Activated CD4-positive, alpha-beta T cell treated with anti-CD3 and anti-CD28 coated beads for 36 hours (primary cell): ENCODE data around the gene KCNJ3. TPM values are rescaled to one million over a fixed set of nuclear protein-coding genes. Genes with fewer than 3 reads are reported as not detected.

Experiments used
- ATAC-seq: fragments of 200-7000 bp; cut with Tn5 transposase; one replicate; pipeline ENCODE4 v1.10.0; 2021; ENCODE audit warnings: mild to moderate bottlenecking, moderate library complexity
- CTCF ChIA-PET: fragments of 350-600 bp; sonication (Branson Sonifier 250); formaldehyde crosslinking; loops from one replicate; lab custom pipeline; 2021; ENCODE audit warnings: antibody characterized with exemption; lab: Charles Lee
- POLR2A ChIA-PET: fragments of 350-600 bp; sonication (Branson Sonifier 250); formaldehyde crosslinking; loops from one replicate; lab custom pipeline; 2021; ENCODE audit warnings: antibody characterized with exemption, inconsistent platforms; lab: Charles Lee
- DNase-seq: peaks from one replicate; pipeline ENCODE4 v3.0.0-alpha.2; 2020
- H3K27ac Mint-ChIP-seq: one replicate; pipeline ENCODE4 v1.8.0; 2021; ENCODE audit warnings: mixed read lengths
- H3K27me3 Mint-ChIP-seq: one replicate; pipeline ENCODE4 v1.8.0; 2021; ENCODE audit warnings: mixed read lengths
- H3K36me3 Mint-ChIP-seq: one replicate; pipeline ENCODE4 v1.8.0; 2021; ENCODE audit warnings: low read depth, mixed read lengths
- H3K4me1 Mint-ChIP-seq: one replicate; pipeline ENCODE4 v1.8.0; 2021; ENCODE audit warnings: mixed read lengths
- H3K4me3 Mint-ChIP-seq: one replicate; pipeline ENCODE4 v1.8.0; 2021; ENCODE audit warnings: mild to moderate bottlenecking, moderate library complexity, mixed read lengths
- H3K9me3 Mint-ChIP-seq: one replicate; pipeline ENCODE4 v1.8.0; 2021; ENCODE audit warnings: low read depth, mixed read lengths
- intact Hi-C, 2 experiments: fragments of 100-400 bp; cut with DNase I in 1 of 2; cut with micrococcal nuclease in 1 of 2; formaldehyde crosslinking; loops; one replicate each; pipeline versions ENCODE4 v1.14.2 to v1.15.1; 2022 to 2024; cut with DNase I, micrococcal nuclease
- total RNA-seq, 2 experiments: library from RNA; stranded (reverse); gene quantifications; one replicate each; pipeline ENCODE4 v1.2.3, GENCODE V29; 2021

Gene KCNJ3
- total RNA-seq, 2 experiments from 2014 or later, result not detected

DNA sequence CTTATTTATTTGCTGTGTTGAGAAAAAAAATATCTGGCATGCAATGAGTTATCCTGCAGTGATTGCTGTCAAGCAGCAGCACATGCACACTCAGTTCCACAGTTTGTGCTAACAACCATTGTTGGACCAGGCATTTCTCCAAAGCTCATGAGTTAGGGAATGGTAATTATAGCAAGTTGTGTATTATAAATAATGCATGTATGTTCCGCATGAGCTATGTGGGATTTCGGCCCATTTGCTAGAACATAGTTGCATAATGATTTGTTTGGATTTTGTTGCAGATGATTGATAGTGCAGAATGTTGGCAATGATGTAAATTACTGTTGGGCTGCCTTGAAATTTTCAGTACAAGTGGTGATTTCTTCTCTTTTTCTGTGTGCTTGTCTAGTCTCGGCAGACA lies 10.7 kb downstream of the KCNJ3 start:
- Mint-ChIP-seq H3K9me3 (no peaks in the 10 kb centered on the region), H3K4me3 (no peak overlapping the region), H3K4me1 (no peaks in the 10 kb centered on the region), H3K27me3 (no peaks in the 10 kb centered on the region), H3K27ac (no peak overlapping the region), H3K36me3 (no peaks in the 10 kb centered on the region)
- ChIA-PET CTCF (no interaction called here), POLR2A (no interaction called here)
- intact Hi-C loops, result no loop called here
- DNase-seq, result no peak
- ATAC-seq, result no peak

DNA sequence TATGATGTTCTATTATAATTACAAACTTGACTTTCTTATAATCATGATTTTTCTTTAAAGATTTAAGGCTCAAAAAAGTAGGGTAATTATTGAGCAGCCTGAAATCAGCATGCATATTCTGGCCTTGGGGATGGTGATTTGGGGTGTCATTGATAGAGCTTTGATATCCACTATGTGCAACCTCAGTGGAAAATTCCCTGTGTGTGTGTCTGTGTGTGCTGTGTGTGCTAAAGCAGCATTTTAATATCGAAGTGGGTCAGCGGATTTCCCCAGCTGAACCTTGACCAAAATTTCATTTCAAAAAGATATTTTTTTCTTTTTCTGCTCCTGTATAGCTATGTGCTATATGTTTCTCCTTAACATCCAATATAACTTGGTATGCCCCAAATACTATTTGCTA lies 11.6 kb downstream of the KCNJ3 start:
- no peaks in the 10 kb centered on the region for H3K36me3 Mint-ChIP-seq
- H3K4me1 Mint-ChIP-seq, result no peaks in the 10 kb centered on the region
- H3K27ac Mint-ChIP-seq, result no peak overlapping the region
- H3K27me3 Mint-ChIP-seq, result no peaks in the 10 kb centered on the region
- DNase-seq (no peak), ATAC-seq (no peak)
- POLR2A ChIA-PET, result no interaction called here
- CTCF ChIA-PET, result interaction anchor here (0.6 kb wide), 1 partner anchor 161 kb away, joined by 3 read pairs; no protein-coding TSS in a partner anchor
- H3K4me3 Mint-ChIP-seq, result no peak overlapping the region
- intact Hi-C loops, result no loop called here
- no peaks in the 10 kb centered on the region for H3K9me3 Mint-ChIP-seq

- POLR2A ChIA-PET, result no interaction called here
- H3K36me3 Mint-ChIP-seq, result no peaks in the 10 kb centered on the region
- no peaks in the 10 kb centered on the region for H3K9me3 Mint-ChIP-seq
- H3K4me3 Mint-ChIP-seq, result no peak overlapping the region
- ATAC-seq (no peak), DNase-seq (no peak)
- no peaks in the 10 kb centered on the region for H3K27me3 Mint-ChIP-seq
- H3K4me1 Mint-ChIP-seq, result no peaks in the 10 kb centered on the region
- H3K27ac Mint-ChIP-seq, result no peak overlapping the region
- CTCF ChIA-PET, result no interaction called here
- intact Hi-C loops, result no loop called here
Observed at GRCh38 chr2:154710685-154711084, 12.2 kb downstream of the KCNJ3 start.

GRCh38 chr2:154713675-154714074 lies 15.2 kb downstream of the KCNJ3 start:
- ATAC-seq, result no peak
- intact Hi-C loops, result no loop called here
- H3K27ac Mint-ChIP-seq, result no peak overlapping the region
- no peaks in the 10 kb centered on the region for H3K4me1 Mint-ChIP-seq
- no peaks in the 10 kb centered on the region for H3K27me3 Mint-ChIP-seq
- CTCF ChIA-PET, result no interaction called here
- no peaks in the 10 kb centered on the region for H3K9me3 Mint-ChIP-seq
- DNase-seq, result no peak
- no peak overlapping the region for H3K4me3 Mint-ChIP-seq
- no peaks in the 10 kb centered on the region for H3K36me3 Mint-ChIP-seq
- POLR2A ChIA-PET, result no interaction called here

DNA sequence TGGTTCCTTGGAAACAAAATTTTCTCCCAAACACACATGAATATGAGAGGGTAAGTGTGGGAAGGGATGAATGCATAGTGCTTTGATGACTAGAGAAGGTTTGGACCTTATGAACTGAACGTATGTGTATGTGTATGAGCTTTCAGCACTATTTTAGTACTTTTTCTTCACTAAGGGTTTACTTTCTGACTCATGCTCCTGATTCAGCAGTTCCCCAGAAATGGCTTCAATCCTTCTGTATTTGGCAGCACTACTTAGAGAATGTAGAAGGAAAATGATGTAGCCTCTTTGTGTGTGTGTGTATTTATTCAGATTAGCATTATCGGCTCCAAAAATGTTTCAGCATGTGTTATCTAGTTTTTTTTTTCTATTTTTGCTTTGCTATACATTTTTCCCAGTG lies 22.2 kb downstream of the KCNJ3 start:
- no peaks in the 10 kb centered on the region for H3K4me1 Mint-ChIP-seq
- no peaks in the 10 kb centered on the region for H3K36me3 Mint-ChIP-seq
- no peak overlapping the region for H3K4me3 Mint-ChIP-seq
- no peak for ATAC-seq
- no peaks in the 10 kb centered on the region for H3K9me3 Mint-ChIP-seq
- intact Hi-C loops, result no loop called here
- no peak for DNase-seq
- no peak overlapping the region for H3K27ac Mint-ChIP-seq
- ChIA-PET POLR2A (no interaction called here), CTCF (no interaction called here)
- H3K27me3 Mint-ChIP-seq, result no peaks in the 10 kb centered on the region

DNA sequence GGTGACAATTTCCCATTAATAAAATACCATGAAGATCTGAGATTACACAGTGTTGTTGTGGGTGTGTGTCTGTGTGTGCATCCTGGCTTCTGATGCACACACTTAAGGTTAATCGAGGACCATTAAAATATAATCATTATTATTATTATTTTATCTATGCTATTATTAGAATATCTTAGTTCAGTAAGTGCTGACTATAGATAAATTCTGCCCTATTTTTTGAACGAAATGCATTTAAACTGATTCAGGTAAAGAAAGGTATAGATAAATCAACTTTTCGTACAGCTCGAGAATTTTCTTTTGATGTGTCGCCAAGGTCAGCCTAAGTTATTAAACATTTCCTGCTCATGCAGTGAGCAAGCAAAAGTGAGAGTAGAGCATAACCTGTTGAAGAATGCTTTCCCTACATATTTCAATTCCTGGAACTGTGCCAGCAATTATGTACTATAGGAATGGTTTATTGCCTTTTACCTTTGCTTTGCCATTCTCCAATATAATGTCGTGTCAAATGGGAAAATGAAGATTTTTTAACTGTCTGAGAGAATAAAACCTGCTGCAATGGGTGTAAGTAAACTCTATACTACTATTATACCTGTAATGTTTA lies 25.8 kb downstream of the KCNJ3 start:
- Mint-ChIP-seq H3K4me1 (no peaks in the 10 kb centered on the region), H3K27ac (no peak overlapping the region), H3K36me3 (no peaks in the 10 kb centered on the region), H3K4me3 (no peak overlapping the region), H3K27me3 (no peaks in the 10 kb centered on the region), H3K9me3 (no peaks in the 10 kb centered on the region)
- intact Hi-C loops, result no loop called here
- no peak for ATAC-seq
- DNase-seq, result no peak
- POLR2A ChIA-PET, result no interaction called here
- CTCF ChIA-PET, result no interaction called here

DNA sequence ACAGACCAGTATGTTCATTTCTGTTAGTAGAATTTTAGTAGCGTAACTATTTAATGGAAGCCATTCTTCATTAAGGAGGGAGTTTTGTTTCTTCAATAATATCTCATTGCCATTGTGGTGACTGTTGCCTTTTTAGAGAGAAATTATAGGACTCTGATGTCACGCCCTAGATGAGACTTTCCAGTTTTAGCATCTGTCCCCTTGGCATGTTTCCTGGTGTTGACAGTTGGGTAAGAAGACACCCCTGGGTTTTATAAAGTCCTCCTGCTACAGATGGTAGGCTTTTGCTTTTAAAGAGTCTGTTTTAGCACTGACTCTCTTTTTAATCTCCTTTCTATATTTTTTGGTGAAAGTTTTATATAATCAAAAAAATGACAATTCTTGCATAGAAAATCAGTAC lies 41.9 kb downstream of the KCNJ3 start:
- Mint-ChIP-seq H3K27ac (no peak overlapping the region), H3K36me3 (no peaks in the 10 kb centered on the region), H3K9me3 (peaks cover 6% of the 10 kb centered on the region), H3K27me3 (no peaks in the 10 kb centered on the region), H3K4me3 (no peak overlapping the region), H3K4me1 (no peaks in the 10 kb centered on the region)
- DNase-seq (no peak), ATAC-seq (no peak)
- ChIA-PET POLR2A (no interaction called here), CTCF (no interaction called here)
- intact Hi-C loops, result no loop called here

DNA sequence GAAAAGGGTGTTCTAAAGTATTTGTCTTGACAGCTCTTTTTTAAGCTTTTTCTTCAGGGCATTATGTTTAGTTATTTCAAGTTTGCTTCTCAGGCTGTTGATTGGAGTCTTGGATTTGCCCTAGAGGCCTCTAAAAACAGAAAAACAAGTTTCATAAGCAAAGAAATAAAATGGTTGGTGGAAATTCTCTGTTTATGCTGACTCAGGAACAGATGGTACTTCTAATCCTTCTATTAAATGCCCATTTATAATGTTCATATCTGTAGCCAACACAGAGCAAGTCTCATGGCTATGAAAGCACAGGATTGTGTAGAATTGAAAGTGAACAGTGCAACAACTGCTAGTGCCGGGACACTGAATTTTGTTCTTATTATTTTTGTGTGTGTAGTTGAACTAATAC lies 60.4 kb downstream of the KCNJ3 start:
- ATAC-seq (no peak), DNase-seq (no peak)
- POLR2A ChIA-PET, result no interaction called here
- no peak overlapping the region for H3K27ac Mint-ChIP-seq
- intact Hi-C loops, result no loop called here
- no peaks in the 10 kb centered on the region for H3K4me1 Mint-ChIP-seq
- H3K27me3 Mint-ChIP-seq, result no peaks in the 10 kb centered on the region
- no peak overlapping the region for H3K4me3 Mint-ChIP-seq
- CTCF ChIA-PET, result no interaction called here
- no peaks in the 10 kb centered on the region for H3K36me3 Mint-ChIP-seq
- no peaks in the 10 kb centered on the region for H3K9me3 Mint-ChIP-seq

- Mint-ChIP-seq H3K36me3 (no peaks in the 10 kb centered on the region), H3K27ac (no peak overlapping the region), H3K9me3 (no peaks in the 10 kb centered on the region)
Observed at GRCh38 chr2:154762638-154763037, 64.1 kb downstream of the KCNJ3 start.

DNA sequence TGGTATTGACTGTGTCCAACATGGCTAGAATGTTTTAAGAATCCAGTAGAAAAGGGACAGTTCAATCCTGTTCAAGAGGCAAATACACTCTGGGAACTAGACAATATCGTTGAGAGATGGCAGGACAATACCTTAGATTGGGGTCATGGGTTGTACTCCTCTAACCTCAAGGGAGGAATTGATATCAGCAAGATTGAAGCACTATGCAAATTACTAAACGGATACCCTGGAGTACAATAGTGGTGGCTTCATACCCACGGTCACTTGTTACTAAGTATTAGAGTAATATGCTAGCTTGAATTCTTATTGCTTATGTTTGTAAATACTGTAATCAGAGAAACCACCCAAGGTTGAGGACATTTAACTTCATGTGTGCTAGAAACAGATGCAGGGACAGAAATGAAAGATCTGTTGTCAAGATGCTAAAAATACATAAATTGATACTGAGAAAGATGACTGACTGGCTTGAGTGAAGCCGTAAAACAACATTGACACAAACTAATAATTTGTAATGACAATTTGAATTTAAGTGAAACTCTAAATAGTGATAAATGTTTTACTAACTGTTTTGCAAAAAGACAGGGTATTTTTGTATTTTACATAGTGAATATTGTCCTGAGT lies 73.3 kb downstream of the KCNJ3 start:
- ChIA-PET CTCF (no interaction called here), POLR2A (no interaction called here)
- DNase-seq, result no peak
- no peaks in the 10 kb centered on the region for H3K27me3 Mint-ChIP-seq
- H3K27ac Mint-ChIP-seq, result no peak overlapping the region
- no peaks in the 10 kb centered on the region for H3K36me3 Mint-ChIP-seq
- no peaks in the 10 kb centered on the region for H3K9me3 Mint-ChIP-seq
- ATAC-seq, result no peak
- no peaks in the 10 kb centered on the region for H3K4me1 Mint-ChIP-seq
- intact Hi-C loops, result no loop called here
- no peak overlapping the region for H3K4me3 Mint-ChIP-seq

More at GRCh38 chr2:154762638-154763037, 64.1 kb downstream of the KCNJ3 start:
- no peak overlapping the region for H3K4me3 Mint-ChIP-seq
- ChIA-PET CTCF (no interaction called here), POLR2A (no interaction called here)
- ATAC-seq (no peak), DNase-seq (no peak)
- no peaks in the 10 kb centered on the region for H3K27me3 Mint-ChIP-seq
- H3K4me1 Mint-ChIP-seq, result no peaks in the 10 kb centered on the region
- intact Hi-C loops, result no loop called here

- CTCF ChIA-PET, result interaction anchor here (0.6 kb wide), 1 partner anchor 14 kb away, joined by 4 read pairs; no protein-coding TSS in a partner anchor
- H3K4me3 Mint-ChIP-seq, result no peak overlapping the region
- intact Hi-C loops, result no loop called here
- no peak overlapping the region for H3K27ac Mint-ChIP-seq
- H3K27me3 Mint-ChIP-seq, result no peaks in the 10 kb centered on the region
- DNase-seq, result no peak
- H3K9me3 Mint-ChIP-seq, result no peaks in the 10 kb centered on the region
- POLR2A ChIA-PET, result no interaction called here
- no peaks in the 10 kb centered on the region for H3K4me1 Mint-ChIP-seq
- ATAC-seq, result no peak
- no peaks in the 10 kb centered on the region for H3K36me3 Mint-ChIP-seq
Observed at GRCh38 chr2:154776825-154777224, 78.3 kb downstream of the KCNJ3 start.

DNA sequence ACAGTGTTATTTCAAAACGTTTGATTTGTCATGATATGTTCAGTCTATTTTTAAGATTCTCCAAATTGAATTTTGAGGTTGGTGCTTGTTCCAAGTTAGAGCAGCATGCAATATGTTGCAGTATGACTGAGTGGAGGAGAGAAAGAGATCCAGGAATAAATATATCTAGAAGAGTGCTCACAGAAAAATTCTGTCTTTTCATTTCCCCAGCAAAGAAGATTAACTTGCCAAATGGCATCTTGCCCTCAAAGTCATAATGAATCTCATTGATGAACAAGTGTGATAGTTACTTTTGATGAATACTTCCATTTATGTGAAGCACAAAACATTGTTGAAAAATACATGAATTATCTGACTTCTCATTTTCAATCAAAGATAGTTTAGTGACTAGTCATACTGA lies 95.9 kb downstream of the KCNJ3 start:
- Mint-ChIP-seq H3K9me3 (peaks cover 2% of the 10 kb centered on the region), H3K36me3 (no peaks in the 10 kb centered on the region), H3K4me1 (no peaks in the 10 kb centered on the region), H3K27me3 (no peaks in the 10 kb centered on the region), H3K4me3 (no peak overlapping the region), H3K27ac (no peak overlapping the region)
- intact Hi-C loops, result no loop called here
- CTCF ChIA-PET, result no interaction called here
- POLR2A ChIA-PET, result no interaction called here
- no peak for ATAC-seq
- no peak for DNase-seq
